Measurements from ENCODE around the gene ASB4. TPM values are rescaled to one million over a fixed set of nuclear protein-coding genes. Genes with fewer than 3 reads are reported as not detected.
"Not testable (repeated sequence)": the region's sequence is repeated elsewhere in the genome, so short reads cannot be mapped to it uniquely, and the experiment has no call there.

ASB4 gene
- total RNA-seq, 2 donors from 2014 or later: not detected

- H3K27ac Mint-ChIP-seq: no peak overlapping the region
- H3K9me3 Mint-ChIP-seq: no peaks in the 10 kb centered on the region
Observed at GRCh38 chr7:95545673-95546072, 59.9 kb downstream of the ASB4 start.

DNA sequence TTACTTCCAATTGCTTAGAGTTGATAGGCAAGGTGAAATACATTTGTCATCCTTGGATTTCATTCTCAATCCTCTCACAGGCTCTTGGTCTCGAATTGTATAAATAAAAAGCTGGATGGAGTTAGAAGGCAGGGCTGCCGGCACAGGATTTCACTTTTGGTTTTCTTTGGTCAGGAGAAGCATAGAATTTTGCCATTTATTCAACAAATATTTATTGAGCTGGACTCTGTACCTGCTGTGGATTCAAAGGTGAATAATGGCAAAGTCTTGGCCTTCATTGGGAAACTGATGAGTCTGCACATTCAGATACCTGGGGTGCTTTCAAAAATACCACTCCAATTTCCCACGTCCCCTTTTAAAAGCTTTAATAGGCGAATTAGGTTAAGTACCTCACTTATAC lies 60.9 kb downstream of the ASB4 start:
- Mint-ChIP-seq H3K36me3 (ENCODE audit: low read depth) (no peaks in the 10 kb centered on the region), H3K27ac (no peak overlapping the region), H3K27me3 (peaks cover 13% of the 10 kb centered on the region), H3K9me3 (no peaks in the 10 kb centered on the region), H3K4me3 (no peak overlapping the region), H3K4me1 (no peaks in the 10 kb centered on the region)
- no peak for ATAC-seq (replicated peaks)

More at GRCh38 chr7:95545673-95546072, 59.9 kb downstream of the ASB4 start:
- ATAC-seq (replicated peaks): no peak
- Mint-ChIP-seq H3K4me1 (no peaks in the 10 kb centered on the region), H3K27me3 (peaks cover 14% of the 10 kb centered on the region), H3K36me3 (ENCODE audit: low read depth) (no peaks in the 10 kb centered on the region), H3K4me3 (no peak overlapping the region)

- Mint-ChIP-seq H3K36me3 (ENCODE audit: low read depth) (no peaks in the 10 kb centered on the region), H3K9me3 (no peaks in the 10 kb centered on the region), H3K4me1 (no peaks in the 10 kb centered on the region), H3K27me3 (peaks cover 14% of the 10 kb centered on the region), H3K4me3 (no peak overlapping the region), H3K27ac (no peak overlapping the region)
- no peak for ATAC-seq (replicated peaks)
Observed at GRCh38 chr7:95547361-95548348, 61.9 kb downstream of the ASB4 start.

DNA sequence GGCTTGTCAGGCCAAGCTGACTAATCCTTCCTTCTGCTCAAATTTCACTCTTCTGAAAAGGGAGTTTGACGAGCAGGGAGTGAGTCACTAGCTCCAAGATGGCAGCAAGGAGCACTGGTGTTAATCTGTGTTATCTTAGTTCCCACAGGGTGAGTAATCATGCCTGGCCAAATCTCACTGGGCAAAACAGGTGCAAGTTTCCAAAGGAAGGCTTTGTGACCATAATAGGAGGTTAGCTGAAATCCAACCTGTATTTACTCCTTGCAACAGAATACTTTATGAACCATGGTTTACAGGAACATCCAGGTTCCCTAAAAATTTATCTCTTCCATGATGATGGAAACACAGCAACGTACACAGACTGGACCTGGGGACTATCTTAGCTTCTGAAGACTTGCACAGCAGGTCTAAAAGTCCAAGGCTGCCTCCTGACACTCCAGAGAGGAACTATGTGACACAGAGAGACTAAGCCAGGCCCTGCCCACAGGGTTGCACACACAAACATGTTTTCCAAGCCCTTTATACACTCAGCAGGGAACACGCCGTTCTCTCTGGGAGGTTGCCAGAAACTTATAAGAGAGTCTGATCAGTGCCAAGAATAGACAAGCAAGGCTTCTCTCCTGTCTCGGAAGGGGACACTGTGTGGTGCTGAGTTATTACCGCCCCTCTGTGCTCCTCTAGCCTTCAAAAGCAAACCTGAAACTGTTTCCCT lies 64.2 kb downstream of the ASB4 start:
- Mint-ChIP-seq H3K36me3 (ENCODE audit: low read depth) (no peaks in the 10 kb centered on the region), H3K27ac (no peak overlapping the region), H3K9me3 (peaks cover 3% of the 10 kb centered on the region), H3K4me1 (no peaks in the 10 kb centered on the region), H3K27me3 (peaks cover 17% of the 10 kb centered on the region), H3K4me3 (no peak overlapping the region)
- no peak for ATAC-seq (replicated peaks)

DNA sequence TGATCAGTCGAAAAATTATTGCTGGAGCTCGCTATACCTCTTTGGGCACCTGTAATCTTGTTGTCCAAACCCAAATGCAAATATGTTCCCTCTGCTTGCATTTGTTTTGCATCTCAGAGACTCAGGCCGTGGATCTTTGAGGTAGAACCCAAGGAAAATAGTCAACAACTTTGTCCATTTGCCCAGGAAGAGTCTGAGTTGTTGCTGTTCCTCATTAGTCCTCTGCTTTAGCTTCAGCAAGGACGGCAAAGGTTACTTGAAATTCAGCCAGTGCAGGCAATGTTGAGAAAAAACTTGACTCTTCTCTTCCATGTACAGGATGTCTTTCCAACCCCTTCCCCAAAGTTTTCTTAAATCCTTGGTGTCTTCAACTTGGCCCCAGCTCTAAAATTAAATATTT lies 64.8 kb downstream of the ASB4 start:
- H3K27me3 Mint-ChIP-seq: peaks cover 15% of the 10 kb centered on the region
- no peak overlapping the region for H3K4me3 Mint-ChIP-seq
- no peak overlapping the region for H3K27ac Mint-ChIP-seq
- H3K9me3 Mint-ChIP-seq: peaks cover 3% of the 10 kb centered on the region
- H3K36me3 Mint-ChIP-seq (ENCODE audit: low read depth): no peaks in the 10 kb centered on the region
- H3K4me1 Mint-ChIP-seq: no peaks in the 10 kb centered on the region
- no peak for ATAC-seq (replicated peaks)

- H3K27ac Mint-ChIP-seq; H3K4me3 Mint-ChIP-seq; H3K9me3 Mint-ChIP-seq; H3K4me1 Mint-ChIP-seq; ATAC-seq (replicated peaks); H3K36me3 Mint-ChIP-seq (ENCODE audit: low read depth): not testable (repeated sequence)
- peaks cover 18% of the 10 kb centered on the region for H3K27me3 Mint-ChIP-seq
Observed at GRCh38 chr7:95552010-95552926, 66.5 kb downstream of the ASB4 start.

- Mint-ChIP-seq H3K4me1 (no peaks in the 10 kb centered on the region), H3K27ac (no peak overlapping the region), H3K27me3 (peaks cover 23% of the 10 kb centered on the region), H3K9me3 (peaks cover 3% of the 10 kb centered on the region), H3K36me3 (ENCODE audit: low read depth) (no peaks in the 10 kb centered on the region), H3K4me3 (no peak overlapping the region)
- ATAC-seq (replicated peaks): no peak
Observed at GRCh38 chr7:95553939-95554338, 68.2 kb downstream of the ASB4 start.

- H3K9me3 Mint-ChIP-seq: peaks cover 3% of the 10 kb centered on the region
- peaks cover 18% of the 10 kb centered on the region for H3K27me3 Mint-ChIP-seq
- H3K27ac Mint-ChIP-seq: no peak overlapping the region
- H3K4me3 Mint-ChIP-seq: no peak overlapping the region
- ATAC-seq (replicated peaks): no peak
- no peaks in the 10 kb centered on the region for H3K4me1 Mint-ChIP-seq
- no peaks in the 10 kb centered on the region for H3K36me3 Mint-ChIP-seq (ENCODE audit: low read depth)
Observed at GRCh38 chr7:95556777-95557176, 71.0 kb downstream of the ASB4 start.

DNA sequence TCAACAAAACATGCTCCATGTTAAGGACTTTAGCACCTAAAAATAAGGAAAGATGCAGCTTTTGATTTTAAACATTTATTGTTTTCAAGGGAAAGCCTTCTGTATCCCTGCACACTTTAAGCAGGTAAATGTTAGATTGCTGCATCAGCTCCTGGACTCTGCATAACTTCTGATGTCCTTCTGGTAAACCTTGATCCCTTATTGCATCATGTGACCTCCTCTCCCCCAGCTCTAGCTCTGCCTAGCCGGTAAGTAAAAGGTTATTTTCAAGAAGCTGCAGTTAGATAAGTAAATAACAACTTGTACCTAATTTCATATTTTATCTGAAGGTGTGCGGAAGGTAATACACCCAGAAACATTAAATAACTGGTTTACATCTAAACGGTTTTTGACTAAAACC lies 73.1 kb downstream of the ASB4 start:
- Mint-ChIP-seq H3K27me3 (peaks cover 11% of the 10 kb centered on the region), H3K27ac (no peak overlapping the region), H3K9me3 (peaks cover under 1% of the 10 kb centered on the region)

GRCh38 chr7:95560674-95561073 lies 74.9 kb downstream of the ASB4 start:
- H3K27me3 Mint-ChIP-seq: peaks cover 9% of the 10 kb centered on the region
- H3K27ac Mint-ChIP-seq: no peak overlapping the region
- no peaks in the 10 kb centered on the region for H3K9me3 Mint-ChIP-seq
- no peak for ATAC-seq (replicated peaks)
- H3K4me1 Mint-ChIP-seq: no peaks in the 10 kb centered on the region
- H3K4me3 Mint-ChIP-seq: no peak overlapping the region
- H3K36me3 Mint-ChIP-seq (ENCODE audit: low read depth): no peaks in the 10 kb centered on the region

More for the DNA sequence above, 73.1 kb downstream of the ASB4 start:
- no peaks in the 10 kb centered on the region for H3K36me3 Mint-ChIP-seq (ENCODE audit: low read depth)
- no peak for ATAC-seq (replicated peaks)
- H3K4me3 Mint-ChIP-seq: no peak overlapping the region
- no peaks in the 10 kb centered on the region for H3K4me1 Mint-ChIP-seq

DNA sequence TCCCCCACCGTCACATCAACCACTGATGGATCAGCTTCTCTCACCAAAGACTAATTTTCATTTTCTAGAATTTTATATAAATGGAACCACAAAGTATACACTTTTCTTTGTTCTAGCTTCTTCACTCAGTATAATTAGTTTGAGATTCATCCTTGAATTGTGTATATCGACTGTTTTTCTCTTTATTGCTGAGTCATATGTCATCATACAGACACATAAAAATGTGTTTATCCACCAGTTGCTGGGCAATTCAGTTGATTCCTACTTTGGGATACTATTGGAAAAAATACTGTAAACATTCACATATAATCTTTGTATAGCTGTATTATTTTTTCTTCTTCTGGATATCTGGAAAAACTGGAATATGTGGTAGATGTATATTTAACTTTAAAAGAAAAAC lies 84.0 kb downstream of the ASB4 start:
- H3K4me1 Mint-ChIP-seq: no peaks in the 10 kb centered on the region
- H3K27me3 Mint-ChIP-seq: peaks cover 6% of the 10 kb centered on the region
- peaks cover 4% of the 10 kb centered on the region for H3K9me3 Mint-ChIP-seq
- no peaks in the 10 kb centered on the region for H3K36me3 Mint-ChIP-seq (ENCODE audit: low read depth)
- no peak overlapping the region for H3K4me3 Mint-ChIP-seq
- no peak overlapping the region for H3K27ac Mint-ChIP-seq
- no peak for ATAC-seq (replicated peaks)

DNA sequence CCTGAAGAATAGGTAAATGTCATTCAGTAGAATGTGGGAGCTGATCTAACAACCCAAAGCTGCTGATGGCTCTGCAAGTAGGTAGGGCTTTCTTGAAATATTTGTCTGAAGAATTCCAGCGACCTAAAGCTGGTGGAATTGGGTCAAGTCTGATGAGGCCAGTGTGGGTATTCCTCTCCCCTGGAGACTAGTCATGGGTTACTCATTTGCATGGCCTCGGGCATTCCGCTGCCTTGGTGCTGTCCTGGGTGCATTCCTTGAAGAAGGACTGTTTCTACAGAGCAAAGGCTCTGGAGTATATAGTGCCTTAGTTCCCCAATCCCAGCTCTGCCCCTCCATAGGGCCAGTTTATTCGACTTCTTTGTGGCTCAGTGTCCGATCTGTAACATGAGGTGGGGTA lies 91.4 kb downstream of the ASB4 start:
- Mint-ChIP-seq H3K36me3 (ENCODE audit: low read depth) (no peaks in the 10 kb centered on the region), H3K27me3 (peaks cover 8% of the 10 kb centered on the region), H3K4me3 (no peak overlapping the region), H3K4me1 (no peaks in the 10 kb centered on the region), H3K9me3 (peaks cover 4% of the 10 kb centered on the region), H3K27ac (no peak overlapping the region)
- no peak for ATAC-seq (replicated peaks)

- no peak overlapping the region for H3K27ac Mint-ChIP-seq
- H3K4me3 Mint-ChIP-seq: no peak overlapping the region
- no peaks in the 10 kb centered on the region for H3K36me3 Mint-ChIP-seq (ENCODE audit: low read depth)
- ATAC-seq (replicated peaks): no peak
- H3K4me1 Mint-ChIP-seq: no peaks in the 10 kb centered on the region
- peaks cover 4% of the 10 kb centered on the region for H3K9me3 Mint-ChIP-seq
- H3K27me3 Mint-ChIP-seq: peaks cover 5% of the 10 kb centered on the region
Observed at GRCh38 chr7:95578299-95578855, 92.6 kb downstream of the ASB4 start.

DNA sequence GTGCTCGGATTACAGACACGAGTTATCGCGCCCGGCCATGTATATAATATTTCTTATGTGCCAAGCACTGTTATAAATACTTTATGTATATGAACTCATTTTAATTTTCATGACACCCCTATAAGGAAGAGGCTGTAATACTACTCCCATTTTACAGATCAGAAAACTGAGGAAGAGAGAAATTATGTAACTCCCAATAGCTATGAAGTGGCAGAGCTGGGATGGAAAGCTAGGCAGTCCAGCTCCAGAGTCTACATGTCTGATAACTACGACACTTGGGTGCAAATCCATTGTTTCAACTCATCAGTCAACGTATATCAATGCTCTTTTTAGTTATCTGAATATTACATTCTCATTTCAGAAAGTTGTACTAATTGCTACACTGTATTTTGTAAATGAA lies 93.6 kb downstream of the ASB4 start:
- H3K27ac Mint-ChIP-seq: no peak overlapping the region
- no peaks in the 10 kb centered on the region for H3K36me3 Mint-ChIP-seq (ENCODE audit: low read depth)
- H3K4me1 Mint-ChIP-seq: no peaks in the 10 kb centered on the region
- H3K4me3 Mint-ChIP-seq: no peak overlapping the region
- ATAC-seq (replicated peaks): no peak
- H3K27me3 Mint-ChIP-seq: peaks cover 8% of the 10 kb centered on the region
- peaks cover 4% of the 10 kb centered on the region for H3K9me3 Mint-ChIP-seq

All from activated T-helper 17 cell treated with anti-CD3 and anti-CD28 coated beads, Interleukin-2, amount 50 U/mL, for 72 hours (primary cell).